ENCODE data around the gene PMM2.
"Not testable (repeated sequence)": the region's sequence is repeated elsewhere in the genome, so short reads cannot be mapped to it uniquely, and the experiment has no call there.

PMM2 gene

GRCh38 chr16:8867216-8867931 lies 69.7 kb downstream of the PMM2 start:
- no peak for DNase-seq (ENCODE audit: low read depth)

GRCh38 chr16:8867932-8868415 lies 70.3 kb downstream of the PMM2 start:
- DNase-seq (ENCODE audit: low read depth), result no peak

- DNase-seq (ENCODE audit: low read depth), result no peak
Measured at GRCh38 chr16:8868416-8869211, 71.0 kb downstream of the PMM2 start, which contains the start of gene CARHSP1. Gene CARHSP1, minus strand, starts transcription at chr16:8869006. Its CDS starts 9,678 bp downstream, at chr16:8859328.

- DNase-seq (ENCODE audit: low read depth), result no peak
Measured at GRCh38 chr16:8869212-8869987, 71.8 kb downstream of the PMM2 start.

- not testable (repeated sequence) for DNase-seq (ENCODE audit: low read depth)
Measured at GRCh38 chr16:8869988-8870241, 72.3 kb downstream of the PMM2 start.

- DNase-seq (ENCODE audit: low read depth), result no peak
Measured at GRCh38 chr16:8872071-8872470, 74.4 kb downstream of the PMM2 start.

- no peak for DNase-seq (ENCODE audit: low read depth)
Measured at GRCh38 chr16:8872967-8873865, 75.6 kb downstream of the PMM2 start.

GRCh38 chr16:8873866-8874195 lies 76.2 kb downstream of the PMM2 start:
- not testable (repeated sequence) for DNase-seq (ENCODE audit: low read depth)

GRCh38 chr16:8874388-8874787 lies 76.7 kb downstream of the PMM2 start:
- no peak for DNase-seq (ENCODE audit: low read depth)

- not testable (repeated sequence) for DNase-seq (ENCODE audit: low read depth)
Measured at GRCh38 chr16:8875317-8875716, 77.7 kb downstream of the PMM2 start.

GRCh38 chr16:8877894-8878522 lies 80.4 kb downstream of the PMM2 start:
- no peak for DNase-seq (ENCODE audit: low read depth)

- DNase-seq (ENCODE audit: low read depth), result peak; percentile 78
Measured at GRCh38 chr16:8878523-8878911, 80.9 kb downstream of the PMM2 start.

- no peak for DNase-seq (ENCODE audit: low read depth)
Measured at GRCh38 chr16:8880839-8881510, 83.3 kb downstream of the PMM2 start.

GRCh38 chr16:8882041-8882617 lies 84.5 kb downstream of the PMM2 start, which contains the start of gene LITAFD:
Gene LITAFD, plus strand, starts transcription at chr16:8882351. Its CDS starts 2,005 bp downstream, at chr16:8884356.
- no peak for DNase-seq (ENCODE audit: low read depth)

- no peak for DNase-seq (ENCODE audit: low read depth)
Measured at GRCh38 chr16:8882725-8883377, 85.2 kb downstream of the PMM2 start.

- no peak for DNase-seq (ENCODE audit: low read depth)
Measured at GRCh38 chr16:8885674-8886592, 88.3 kb downstream of the PMM2 start.

GRCh38 chr16:8886593-8887430 lies 89.2 kb downstream of the PMM2 start:
- no peak for DNase-seq (ENCODE audit: low read depth)

- no peak for DNase-seq (ENCODE audit: low read depth)
Measured at GRCh38 chr16:8887431-8887765, 89.8 kb downstream of the PMM2 start.

All from GM04503 (cell line).